Measurements from ENCODE around the gene TMEM132D. TPM values are rescaled to one million over a fixed set of nuclear protein-coding genes. Genes with fewer than 3 reads are reported as not detected.

Gene TMEM132D
- total and polyA plus RNA-seq, 2 experiments from 2014 or later = 2.0 to 2.4 TPM

DNA sequence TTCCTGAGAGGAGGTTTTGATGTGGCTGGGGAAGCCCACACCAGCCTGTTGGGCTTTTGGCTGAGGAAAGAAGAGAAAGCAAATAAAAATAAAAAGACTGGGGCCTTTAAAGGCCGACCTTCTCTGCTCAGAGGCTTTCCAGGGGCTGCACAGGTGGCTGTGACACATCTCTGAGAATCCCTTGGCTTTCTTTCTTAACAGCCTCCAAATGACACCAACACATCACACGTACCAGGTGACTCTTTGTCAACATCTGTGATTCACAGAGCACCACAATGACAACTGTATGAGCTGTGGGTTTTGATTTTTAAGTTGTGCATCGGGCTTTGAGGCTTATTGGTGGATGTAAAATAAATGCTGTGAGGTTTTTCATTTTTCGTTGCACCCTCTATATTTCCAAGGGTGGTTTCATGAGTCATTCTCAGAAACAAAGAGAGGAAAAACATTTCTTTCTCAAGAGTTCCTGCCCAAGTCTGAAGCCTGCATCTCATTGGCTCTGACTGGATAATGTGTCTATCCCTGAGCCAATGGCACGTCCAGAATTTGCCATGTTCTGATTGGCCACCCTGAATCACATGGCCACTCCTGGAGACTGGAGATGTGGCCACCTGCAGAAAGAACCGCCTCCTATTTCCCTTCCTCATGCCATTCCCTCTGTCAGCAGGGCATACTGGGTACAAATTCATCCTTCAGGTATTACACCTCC is 701.6 kb downstream of the TMEM132D start:
- no peaks in the 10 kb centered on the region for H3K9me2 ChIP-seq (replicated peaks; ENCODE audit: insufficient read depth)
- H3K27me3 ChIP-seq = no peaks in the 10 kb centered on the region
- TF ChIP-seq CTCF (IDR thresholded peaks at IDR 0.05; ENCODE audit: poor library complexity) = no peak
- TF ChIP-seq EZH2 (IDR thresholded peaks at IDR 0.05; ENCODE audit: borderline replicate concordance) = no peak
- no peak for TF ChIP-seq EZH2phosphoT487 (IDR thresholded peaks at IDR 0.05; ENCODE audit: low read depth, severe bottlenecking, unreplicated experiment)
- WGBS (ENCODE audit: low lambda C conversion rate, missing lambda C conversion rate) = 80% methylated on average over 6 of the region's 6 CpGs
- H3K4me3 ChIP-seq = no peak overlapping the region
- H4K20me1 ChIP-seq (ENCODE audit: insufficient read depth, poor library complexity, severe bottlenecking) = no peaks in the 10 kb centered on the region
- no peak overlapping the region for H2AFZ ChIP-seq
- H3K27ac ChIP-seq = no peak overlapping the region
- no peaks in the 10 kb centered on the region for H3K36me3 ChIP-seq (replicated peaks; ENCODE audit: insufficient read depth, low read depth)
- H3K9me3 ChIP-seq (ENCODE audit: low read depth) = no peaks in the 10 kb centered on the region
- H3K4me2 ChIP-seq = no peak overlapping the region
- no peaks in the 10 kb centered on the region for H3K79me2 ChIP-seq
- H3K4me1 ChIP-seq (ENCODE audit: insufficient read depth) = no peaks in the 10 kb centered on the region
- DNase-seq (ENCODE audit: low spot score) = no peak

DNA sequence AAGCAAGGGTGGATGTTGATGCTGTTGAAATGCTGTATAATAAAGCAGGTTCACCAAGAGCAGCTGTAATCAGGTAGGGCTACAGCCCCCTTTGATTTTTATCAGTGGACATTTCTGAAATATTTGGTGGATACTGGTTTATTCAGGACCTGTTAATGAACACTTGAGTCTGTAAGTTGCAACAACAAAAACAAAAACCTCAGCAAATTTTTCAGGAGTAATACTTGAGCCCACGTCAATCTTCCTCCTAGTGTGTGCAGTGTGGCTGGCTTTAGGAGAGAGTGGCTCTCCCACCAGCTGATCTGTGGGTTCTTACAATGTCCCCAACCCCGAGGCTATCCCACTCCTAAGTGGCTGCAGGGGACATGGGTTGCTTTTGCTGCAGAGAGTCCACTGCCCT is 702.8 kb downstream of the TMEM132D start:
- H3K9me2 ChIP-seq (replicated peaks; ENCODE audit: insufficient read depth) = no peaks in the 10 kb centered on the region
- no peak for DNase-seq (ENCODE audit: low spot score)
- H3K27ac ChIP-seq = no peak overlapping the region
- no peak for TF ChIP-seq EZH2 (IDR thresholded peaks at IDR 0.05; ENCODE audit: borderline replicate concordance)
- TF ChIP-seq CTCF (IDR thresholded peaks at IDR 0.05; ENCODE audit: poor library complexity) = no peak
- no peak for TF ChIP-seq EZH2phosphoT487 (IDR thresholded peaks at IDR 0.05; ENCODE audit: low read depth, severe bottlenecking, unreplicated experiment)
- H3K36me3 ChIP-seq (replicated peaks; ENCODE audit: insufficient read depth, low read depth) = no peaks in the 10 kb centered on the region
- no peaks in the 10 kb centered on the region for H4K20me1 ChIP-seq (ENCODE audit: insufficient read depth, poor library complexity, severe bottlenecking)
- no peak overlapping the region for H2AFZ ChIP-seq
- no peak overlapping the region for H3K4me3 ChIP-seq
- H3K79me2 ChIP-seq = no peaks in the 10 kb centered on the region
- H3K4me2 ChIP-seq = no peak overlapping the region
- WGBS (ENCODE audit: low lambda C conversion rate, missing lambda C conversion rate) = 71% methylated on average over 2 of the region's 2 CpGs
- no peaks in the 10 kb centered on the region for H3K27me3 ChIP-seq
- H3K4me1 ChIP-seq (ENCODE audit: insufficient read depth) = no peaks in the 10 kb centered on the region
- H3K9me3 ChIP-seq (ENCODE audit: low read depth) = no peaks in the 10 kb centered on the region

DNA sequence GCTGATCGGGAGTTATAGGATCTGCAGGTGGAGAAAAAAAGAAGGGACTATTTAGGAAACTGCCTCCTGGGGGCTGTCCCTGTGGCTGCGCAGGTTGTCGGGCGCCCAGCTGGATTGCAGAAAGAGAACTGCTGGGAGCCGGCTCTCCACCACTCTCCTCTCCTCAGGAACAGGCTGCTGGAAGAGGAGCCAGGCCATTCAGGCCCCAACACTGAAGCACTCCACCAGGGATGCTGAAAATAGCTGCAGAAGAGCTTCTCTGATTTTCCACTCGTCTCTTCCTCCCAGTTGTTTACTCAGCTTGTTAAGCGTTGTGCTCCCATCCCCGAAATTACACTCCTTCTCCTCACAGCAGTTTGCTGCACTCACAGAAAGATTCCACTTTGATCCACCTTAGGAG is 703.2 kb downstream of the TMEM132D start:
- 89% methylated on average over 8 of the region's 8 CpGs for WGBS (ENCODE audit: low lambda C conversion rate, missing lambda C conversion rate)
- no peak overlapping the region for H3K27ac ChIP-seq
- no peak for DNase-seq (ENCODE audit: low spot score)

More for the DNA sequence above, 703.2 kb downstream of the TMEM132D start:
- Histone ChIP-seq H3K36me3 (replicated peaks; ENCODE audit: insufficient read depth, low read depth) (no peaks in the 10 kb centered on the region), H3K27me3 (no peaks in the 10 kb centered on the region), H3K4me2 (no peak overlapping the region), H2AFZ (no peak overlapping the region), H4K20me1 (ENCODE audit: insufficient read depth, poor library complexity, severe bottlenecking) (no peaks in the 10 kb centered on the region), H3K4me1 (ENCODE audit: insufficient read depth) (no peaks in the 10 kb centered on the region), H3K4me3 (no peak overlapping the region), H3K79me2 (no peaks in the 10 kb centered on the region), H3K9me3 (ENCODE audit: low read depth) (no peaks in the 10 kb centered on the region), H3K9me2 (replicated peaks; ENCODE audit: insufficient read depth) (no peaks in the 10 kb centered on the region)
- no peak for TF ChIP-seq CTCF (IDR thresholded peaks at IDR 0.05; ENCODE audit: poor library complexity)
